Neuronal stem cell (in vitro differentiated cells): Measurements from ENCODE around the gene BCAS2.

Source experiments
- DNase-seq: peaks from one replicate; pipeline ENCODE4 v3.0.0-alpha.2; 2013; ENCODE audit warnings: low spot score
- H2AFZ ChIP-seq: one replicate; pipeline ENCODE4 v1.6.1; 2013; ENCODE audit warnings: mild to moderate bottlenecking, low read length, inconsistent platforms
- H2AK5ac ChIP-seq: 2 replicates; pipeline ENCODE4 v1.6.1; 2013; ENCODE audit warnings: low read depth, mild to moderate bottlenecking, inconsistent platforms, low read length, moderate library complexity, mixed read lengths
- H2BK120ac ChIP-seq: 2 replicates; pipeline ENCODE4 v1.6.1; 2013; ENCODE audit warnings: low read depth, mild to moderate bottlenecking, inconsistent platforms, low read length, moderate library complexity, mixed read lengths
- H2BK12ac ChIP-seq: one replicate; pipeline ENCODE4 v1.6.1; 2013; ENCODE audit warnings: low read length, inconsistent platforms
- H2BK15ac ChIP-seq: 2 replicates; pipeline ENCODE4 v1.6.1; 2013; ENCODE audit warnings: mild to moderate bottlenecking, low read length, inconsistent platforms, mixed read lengths
- H2BK5ac ChIP-seq: one replicate; pipeline ENCODE4 v1.6.1; 2013; ENCODE audit warnings: inconsistent platforms, mild to moderate bottlenecking, low read length, moderate library complexity
- H3K14ac ChIP-seq: one replicate; pipeline ENCODE4 v1.6.1; 2013; ENCODE audit warnings: low read length, inconsistent platforms
- H3K18ac ChIP-seq: 2 replicates; pipeline ENCODE4 v1.6.1; 2013; ENCODE audit warnings: low read length, inconsistent platforms
- H3K23ac ChIP-seq: 2 replicates; pipeline ENCODE4 v1.6.1; 2013; ENCODE audit warnings: low read depth, mild to moderate bottlenecking, mixed read lengths, low read length, inconsistent platforms; ENCODE audit not compliant: poor library complexity
- H3K27ac ChIP-seq: replicated peaks from 3 replicates; pipeline ENCODE4 v1.5.1; 2013; ENCODE audit warnings: low read length, inconsistent platforms
- H3K27me3 ChIP-seq, 3 experiments: 2 replicates each; pipeline ENCODE4 v1.6.1; 2013; ENCODE audit warnings: low read length in 3 of 3, mild to moderate bottlenecking in 2 of 3, inconsistent platforms in 1 of 3, low read depth in 1 of 3, mixed read lengths in 1 of 3, moderate library complexity in 1 of 3; ENCODE audit not compliant: control insufficient read depth in 3 of 3, insufficient read depth in 3 of 3
- H3K36me3 ChIP-seq, 2 donors: replicated peaks in 1 of 2; 2 replicates each; pipeline ENCODE4 v1.6.1; 2013; ENCODE audit warnings: low read length in 2 of 2; ENCODE audit not compliant: control insufficient read depth in 2 of 2, insufficient read depth in 2 of 2
- H3K4ac ChIP-seq: 2 replicates; pipeline ENCODE4 v1.6.1; 2013; ENCODE audit warnings: inconsistent platforms, mild to moderate bottlenecking, low read length, moderate library complexity
- H3K4me1 ChIP-seq, 2 donors: 1 replicate in 1 of 2; 2 replicates in 1 of 2; pipeline ENCODE4 v1.6.1; 2013; ENCODE audit warnings: low read length in 2 of 2, low read depth in 1 of 2; ENCODE audit not compliant: control insufficient read depth in 2 of 2, insufficient read depth in 1 of 2
- H3K4me2 ChIP-seq: one replicate; pipeline ENCODE4 v1.6.1; 2013; ENCODE audit warnings: mild to moderate bottlenecking, low read length, inconsistent platforms; ENCODE audit not compliant: insufficient read depth, poor library complexity, severe bottlenecking
- H3K4me3 ChIP-seq, 2 donors: 2 replicates each; pipeline ENCODE4 v1.5.1; 2013; ENCODE audit warnings: low read length in 2 of 2, mild to moderate bottlenecking in 2 of 2, inconsistent platforms in 1 of 2, moderate library complexity in 1 of 2
- H3K79me1 ChIP-seq: one replicate; pipeline ENCODE4 v1.6.1; 2013; ENCODE audit warnings: low read depth, mild to moderate bottlenecking, inconsistent platforms, low read length, moderate library complexity
- H3K9ac ChIP-seq: one replicate; pipeline ENCODE4 v1.6.1; 2013; ENCODE audit warnings: mild to moderate bottlenecking, low read depth, low read length, inconsistent platforms; ENCODE audit not compliant: poor library complexity
- H3K9me3 ChIP-seq, 2 donors: replicated peaks in 1 of 2; 2 replicates each; pipeline versions ENCODE3 to v1.6.1; 2013; ENCODE audit warnings: low read length in 2 of 2, mild to moderate bottlenecking in 2 of 2, inconsistent platforms in 1 of 2, low read depth in 1 of 2, mixed read lengths in 1 of 2, moderate library complexity in 1 of 2; ENCODE audit not compliant: control insufficient read depth in 2 of 2, insufficient read depth in 1 of 2
- H4K8ac ChIP-seq: one replicate; pipeline ENCODE4 v1.6.1; 2013; ENCODE audit warnings: low read depth, mild to moderate bottlenecking, inconsistent platforms, low read length, moderate library complexity
- H4K91ac ChIP-seq: one replicate; pipeline ENCODE4 v1.6.1; 2013; ENCODE audit warnings: low read length, low read depth, mild to moderate bottlenecking, inconsistent platforms; ENCODE audit not compliant: poor library complexity
- WGBS, 2 donors: extraction: QIAGEN DNeasy Blood & Tissue Kit; methylation state at CpG; one replicate each; pipeline ENCODE4 v1.1.7; 2013; ENCODE audit warnings: missing lambda C conversion rate in 2 of 2, mixed read lengths in 1 of 2; ENCODE audit not compliant: insufficient read length in 2 of 2, insufficient replicate concordance in 1 of 2; ENCODE audit errors: extremely low coverage in 2 of 2; 5-methylcytosine and 5-hydroxymethylcytosine counted together

Gene BCAS2

DNA sequence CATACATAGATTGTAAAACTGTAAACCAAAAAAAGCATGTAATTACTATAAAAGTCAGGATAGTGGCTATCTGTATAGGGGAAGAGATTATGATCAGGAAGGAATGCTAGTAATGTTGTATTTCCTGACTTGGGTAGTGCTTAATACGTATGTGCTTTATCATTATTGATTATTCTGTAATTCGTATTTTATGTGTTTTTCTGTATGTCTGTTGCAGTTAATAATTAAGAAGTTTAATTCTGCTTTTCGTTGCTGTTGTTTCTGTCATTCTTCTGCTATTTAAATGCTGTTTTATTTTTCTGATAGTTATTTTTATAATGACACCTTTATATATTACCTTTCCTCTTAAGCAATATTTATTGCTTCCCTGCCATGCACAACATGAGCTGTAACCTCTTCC lies 41.1 kb downstream of the BCAS2 start:
- no peak overlapping the region for H2AFZ ChIP-seq
- H2BK5ac ChIP-seq, result no peak overlapping the region
- H3K9ac ChIP-seq, result no peak overlapping the region
- no peaks in the 10 kb centered on the region for H3K36me3 ChIP-seq
- peaks cover 0 to 2% of the 10 kb centered on the region in 2 donors for H3K4me1 ChIP-seq
- H4K91ac ChIP-seq, result no peak overlapping the region
- no peak overlapping the region for H2AK5ac ChIP-seq
- no peak overlapping the region for H3K27ac ChIP-seq
- no peaks in the 10 kb centered on the region for H3K27me3 ChIP-seq
- H3K4me3 ChIP-seq, result no peak overlapping the region
- H2BK15ac ChIP-seq, result no peak overlapping the region
- no peak overlapping the region for H2BK120ac ChIP-seq
- no peak overlapping the region for H3K4me2 ChIP-seq
- no peak for DNase-seq
- no peak overlapping the region for H3K14ac ChIP-seq
- H4K8ac ChIP-seq, result no peak overlapping the region
- no CpG with 5 or more reads among the region's 3 CpGs for WGBS, 2 donors
- H3K9me3 ChIP-seq, result peaks cover 0 to 3% of the 10 kb centered on the region in 2 donors
- H3K23ac ChIP-seq, result no peak overlapping the region
- no peaks in the 10 kb centered on the region for H3K79me1 ChIP-seq
- H3K18ac ChIP-seq, result no peak overlapping the region
- H2BK12ac ChIP-seq, result no peak overlapping the region
- no peak overlapping the region for H3K4ac ChIP-seq

DNA sequence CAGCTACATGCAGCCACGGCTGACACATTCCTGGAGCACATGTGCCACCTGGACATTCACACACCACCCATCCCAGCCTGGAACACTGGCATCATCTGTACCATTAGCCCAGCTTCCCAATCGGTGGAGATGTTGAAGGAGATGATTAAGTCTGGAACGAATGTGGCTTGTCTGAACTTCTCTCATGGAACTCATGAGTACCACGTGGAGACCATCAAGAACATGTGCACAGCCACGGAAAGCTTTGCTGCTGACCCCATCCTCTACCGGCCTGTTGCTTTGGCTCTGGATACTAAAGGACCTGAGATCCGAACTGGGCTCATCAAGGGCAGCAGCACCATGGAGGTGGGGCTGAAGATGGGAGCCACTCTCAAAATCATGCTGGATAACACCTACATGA lies 45.4 kb downstream of the BCAS2 start:
- Histone ChIP-seq H3K79me1 (no peaks in the 10 kb centered on the region), H4K8ac (no peak overlapping the region), H2BK5ac (no peak overlapping the region), H3K9me3 (peaks cover 0 to 3% of the 10 kb centered on the region in 2 donors), H4K91ac (no peak overlapping the region), H3K27me3 (peaks cover 0 to 4% (median 0%) of the 10 kb centered on the region in 3 experiments), H3K36me3 (no peaks in the 10 kb centered on the region), H3K4me3 (no peak overlapping the region), H3K9ac (no peak overlapping the region), H2AK5ac (no peak overlapping the region), H3K4ac (no peak overlapping the region), H3K27ac (no peak overlapping the region), H2BK120ac (no peak overlapping the region), H3K4me2 (no peak overlapping the region), H2AFZ (no peak overlapping the region), H3K18ac (no peak overlapping the region), H3K23ac (no peak overlapping the region), H2BK12ac (no peak overlapping the region), H2BK15ac (no peak overlapping the region), H3K14ac (no peak overlapping the region), H3K4me1 (peaks cover 0 to 2% of the 10 kb centered on the region in 2 donors)
- no CpG with 5 or more reads among the region's 7 CpGs for WGBS, 2 donors
- no peak for DNase-seq

DNA sequence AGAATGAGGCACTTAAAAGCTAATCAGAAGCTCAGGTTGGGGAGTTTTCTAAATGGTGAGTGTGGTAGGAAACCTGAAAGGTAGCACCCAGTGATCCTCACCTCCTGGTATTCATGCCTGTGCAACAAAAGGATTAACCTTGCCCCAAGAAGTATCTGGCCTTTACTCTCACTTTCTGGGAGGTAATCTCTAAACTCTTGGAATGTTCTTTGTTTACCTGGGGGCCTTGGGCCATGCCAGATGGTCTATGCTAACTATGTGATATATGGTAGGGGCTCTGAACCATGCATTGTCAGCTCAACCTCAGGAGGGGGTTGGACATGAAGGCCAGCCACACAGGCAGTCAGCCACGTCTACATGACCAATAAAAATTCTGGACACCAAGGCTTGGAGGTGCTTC lies 46.0 kb downstream of the BCAS2 start:
- no peak overlapping the region for H3K14ac ChIP-seq

DNA sequence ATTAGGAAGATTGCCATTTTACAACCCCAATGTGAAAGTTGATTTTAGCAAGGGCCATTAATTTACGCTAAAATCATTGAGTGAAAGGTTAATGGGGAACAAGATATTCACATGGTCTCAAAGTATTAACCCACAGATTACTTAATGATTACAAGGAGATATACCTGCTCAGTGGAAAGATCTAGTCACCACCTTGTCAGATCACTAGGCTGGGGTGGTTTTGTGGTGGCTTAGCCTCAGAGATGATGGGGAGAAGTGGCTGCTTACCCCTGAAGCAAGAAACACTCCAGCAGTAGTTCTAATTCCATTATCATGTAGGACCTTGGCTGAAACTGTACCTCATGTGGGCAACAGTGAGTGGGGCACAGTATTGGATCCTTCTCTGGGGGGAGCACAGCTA lies 50.3 kb downstream of the BCAS2 start:
- Histone ChIP-seq H3K9me3 (peaks cover 0 to 2% of the 10 kb centered on the region in 2 donors), H3K18ac (peak overlapping the region; percentile 5), H3K14ac (no peak overlapping the region), H3K27me3 (peaks cover 0 to 7% (median 0%) of the 10 kb centered on the region in 3 experiments), H2BK5ac (no peak overlapping the region), H2AFZ (no peak overlapping the region), H3K36me3 (no peaks in the 10 kb centered on the region), H3K9ac (no peak overlapping the region), H4K8ac (no peak overlapping the region), H3K79me1 (no peaks in the 10 kb centered on the region), H2BK12ac (no peak overlapping the region), H3K4ac (no peak overlapping the region), H3K4me3 (peak overlapping the region in 1 of 2 donors; percentile 16), H3K27ac (no peak overlapping the region), H3K4me2 (no peak overlapping the region), H3K4me1 (peaks cover 0 to 2% of the 10 kb centered on the region in 2 donors), H2BK120ac (no peak overlapping the region), H2AK5ac (no peak overlapping the region), H3K23ac (no peak overlapping the region), H2BK15ac (no peak overlapping the region), H4K91ac (no peak overlapping the region)
- no peak for DNase-seq
- WGBS, 2 donors, result no CpG with 5 or more reads among the region's 1 CpG

More for the DNA sequence above, 46.0 kb downstream of the BCAS2 start:
- Histone ChIP-seq H3K23ac (no peak overlapping the region), H3K9ac (no peak overlapping the region), H3K36me3 (no peaks in the 10 kb centered on the region), H4K8ac (no peak overlapping the region), H3K4ac (no peak overlapping the region), H2BK120ac (no peak overlapping the region), H3K27ac (no peak overlapping the region), H3K18ac (no peak overlapping the region), H2AK5ac (no peak overlapping the region), H3K9me3 (peaks cover 0 to 3% of the 10 kb centered on the region in 2 donors), H4K91ac (no peak overlapping the region), H3K4me1 (peaks cover 0 to 2% of the 10 kb centered on the region in 2 donors), H2BK5ac (no peak overlapping the region), H3K27me3 (peaks cover 0 to 7% (median 0%) of the 10 kb centered on the region in 3 experiments), H2BK15ac (no peak overlapping the region), H2BK12ac (no peak overlapping the region), H2AFZ (no peak overlapping the region), H3K79me1 (no peaks in the 10 kb centered on the region), H3K4me3 (no peak overlapping the region), H3K4me2 (no peak overlapping the region)
- DNase-seq, result no peak
- WGBS, 2 donors, result no CpG with 5 or more reads among the region's 1 CpG
